Mesothelial cell of epicardium (in vitro differentiated cells): Measurements from ENCODE around the gene KRT1. TPM values are rescaled to one million over a fixed set of nuclear protein-coding genes. Genes with fewer than 3 reads are reported as not detected.

ENCODE experiments used
- DNase-seq, 2 experiments: peaks; one replicate each; pipeline ENCODE4 v3.0.0; 2021; ENCODE audit warnings: low spot score in 2 of 2; ENCODE audit not compliant: unreplicated experiment in 2 of 2
- H3K27ac Mint-ChIP-seq: 2 replicates; pipeline ENCODE4 v1.8.0; 2021; ENCODE audit warnings: mixed read lengths
- H3K27me3 Mint-ChIP-seq: 2 replicates; pipeline ENCODE4 v1.8.0; 2021; ENCODE audit warnings: low read depth, mixed read lengths
- H3K36me3 Mint-ChIP-seq: 2 replicates; pipeline ENCODE4 v1.8.0; 2021; ENCODE audit warnings: mixed read lengths
- H3K4me1 Mint-ChIP-seq: 2 replicates; pipeline ENCODE4 v1.8.0; 2021; ENCODE audit warnings: mixed read lengths
- H3K4me3 Mint-ChIP-seq: 2 replicates; pipeline ENCODE4 v1.8.0; 2021; ENCODE audit warnings: mild to moderate bottlenecking, moderate library complexity, mixed read lengths
- H3K9me3 Mint-ChIP-seq: 2 replicates; pipeline ENCODE4 v1.8.0; 2021; ENCODE audit warnings: mixed read lengths
- CTCF ChIP-seq: fragments of 200-600 bp; sonication (generic); IDR thresholded peaks from one replicate; pipeline ENCODE4 v1.5.0; 2021; ENCODE audit warnings: antibody characterized with exemption; ENCODE audit not compliant: unreplicated experiment
- total RNA-seq: library from RNA; stranded (reverse); gene quantifications from 3 replicates; pipeline ENCODE4 v1.2.1, GENCODE V29; 2021

The KRT1 gene
- total RNA-seq, 1 donor from 2014 or later = not detected

- H3K36me3 Mint-ChIP-seq = no peaks in the 10 kb centered on the region
- H3K9me3 Mint-ChIP-seq = no peaks in the 10 kb centered on the region
- no peak for DNase-seq
- H3K4me1 Mint-ChIP-seq = peaks cover 8% of the 10 kb centered on the region
- peaks cover 94% of the 10 kb centered on the region for H3K27me3 Mint-ChIP-seq
- peak overlapping the region; percentile 12 for H3K4me3 Mint-ChIP-seq
- H3K27ac Mint-ChIP-seq = no peak overlapping the region
- no peak for TF ChIP-seq CTCF
Observed at GRCh38 chr12:52689936-52690335, 9.7 kb upstream of the KRT1 start.

- Mint-ChIP-seq H3K27ac (no peak overlapping the region), H3K4me1 (peaks cover 8% of the 10 kb centered on the region), H3K27me3 (peaks cover 95% of the 10 kb centered on the region), H3K4me3 (no peak overlapping the region), H3K36me3 (no peaks in the 10 kb centered on the region), H3K9me3 (no peaks in the 10 kb centered on the region)
- DNase-seq = no peak
- TF ChIP-seq CTCF = no peak
Observed at GRCh38 chr12:52689239-52689638, 9.0 kb upstream of the KRT1 start.

- H3K4me3 Mint-ChIP-seq = no peak overlapping the region
- no peaks in the 10 kb centered on the region for H3K9me3 Mint-ChIP-seq
- DNase-seq = no peak
- peaks cover 8% of the 10 kb centered on the region for H3K4me1 Mint-ChIP-seq
- no peak for TF ChIP-seq CTCF
- H3K36me3 Mint-ChIP-seq = no peaks in the 10 kb centered on the region
- H3K27ac Mint-ChIP-seq = no peak overlapping the region
- H3K27me3 Mint-ChIP-seq = peaks cover 98% of the 10 kb centered on the region
Observed at GRCh38 chr12:52688481-52688880, 8.3 kb upstream of the KRT1 start.

- no peak for TF ChIP-seq CTCF
- H3K27me3 Mint-ChIP-seq = peaks cover 96% of the 10 kb centered on the region
- H3K27ac Mint-ChIP-seq = no peak overlapping the region
Observed at GRCh38 chr12:52687497-52688385, 7.5 kb upstream of the KRT1 start.

GRCh38 chr12:52686756-52687487, 6.7 kb upstream of the KRT1 start:
- Mint-ChIP-seq H3K9me3 (no peaks in the 10 kb centered on the region), H3K27me3 (peaks cover 96% of the 10 kb centered on the region), H3K36me3 (no peaks in the 10 kb centered on the region), H3K4me3 (no peak overlapping the region), H3K27ac (no peak overlapping the region), H3K4me1 (peaks cover 8% of the 10 kb centered on the region)
- no peak for TF ChIP-seq CTCF
- DNase-seq = no peak

More at GRCh38 chr12:52687497-52688385, 7.5 kb upstream of the KRT1 start:
- Mint-ChIP-seq H3K4me1 (peaks cover 8% of the 10 kb centered on the region), H3K36me3 (no peaks in the 10 kb centered on the region), H3K4me3 (no peak overlapping the region), H3K9me3 (no peaks in the 10 kb centered on the region)
- DNase-seq = no peak
